Peyer's patch (tissue), 4 donors: Measurements from ENCODE around the gene RNASEH2B. TPM values are rescaled to one million over a fixed set of nuclear protein-coding genes. Genes with fewer than 3 reads are reported as not detected.

Experiments used
- DNase-seq, 3 donors: peaks; one replicate each; pipeline ENCODE4 v3.0.0-alpha.2; 2017 to 2019
- H3K27ac ChIP-seq, 4 donors: fragments of 200-600 bp; sonication (generic); one replicate each; pipeline ENCODE4 v1.5.1; 2016 to 2019
- H3K27me3 ChIP-seq, 2 donors: fragments of 200-600 bp; sonication (generic); one replicate each; pipeline ENCODE4 v1.5.1; 2019
- H3K36me3 ChIP-seq, 3 donors: fragments of 200-600 bp; sonication (generic); one replicate each; pipeline ENCODE4 v1.5.1; 2016 to 2019
- H3K4me1 ChIP-seq, 4 donors: fragments of 200-600 bp; sonication (generic); one replicate each; pipeline ENCODE4 v1.5.1; 2016 to 2019
- H3K4me3 ChIP-seq, 4 donors: fragments of 200-600 bp; sonication (generic); 1 replicate in 3 of 4; 2 replicates in 1 of 4; pipeline ENCODE4 v1.5.1; 2016 to 2019; ENCODE audit warnings: mild to moderate bottlenecking in 1 of 4
- H3K9me3 ChIP-seq, 4 donors: fragments of 200-600 bp; sonication (generic); one replicate each; pipeline ENCODE4 v1.5.1; 2016 to 2019; ENCODE audit warnings: mild to moderate bottlenecking in 1 of 4
- POLR2A ChIP-seq, 2 donors: fragments of 450-650 bp; IDR thresholded peaks; one replicate each; pipeline ENCODE4 v1.5.1; 2017; ENCODE audit warnings: antibody characterized with exemption in 2 of 2, mild to moderate bottlenecking in 2 of 2, moderate library complexity in 2 of 2
- total RNA-seq, 4 donors: library from RNA; depleted of rRNA; stranded (reverse); fragments of >200 nt; gene quantifications; one replicate each; pipeline ENCODE4 v1.1.0, GENCODE V29; 2016
- TF ChIP-seq, protein P1 (sequence below), 6 experiments: fragments of 450-650 bp in 4 of 6; fragments of 200-600 bp in 2 of 6; sonication (generic) in 1 of 6; IDR thresholded peaks; one replicate each; pipeline ENCODE4 v1.5.1; 2017 to 2019; ENCODE audit warnings: antibody characterized with exemption in 6 of 6, mild to moderate bottlenecking in 3 of 6, moderate library complexity in 1 of 6

Gene RNASEH2B, protein sequence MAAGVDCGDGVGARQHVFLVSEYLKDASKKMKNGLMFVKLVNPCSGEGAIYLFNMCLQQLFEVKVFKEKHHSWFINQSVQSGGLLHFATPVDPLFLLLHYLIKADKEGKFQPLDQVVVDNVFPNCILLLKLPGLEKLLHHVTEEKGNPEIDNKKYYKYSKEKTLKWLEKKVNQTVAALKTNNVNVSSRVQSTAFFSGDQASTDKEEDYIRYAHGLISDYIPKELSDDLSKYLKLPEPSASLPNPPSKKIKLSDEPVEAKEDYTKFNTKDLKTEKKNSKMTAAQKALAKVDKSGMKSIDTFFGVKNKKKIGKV
- 10 to 100 TPM; 20.0 to 88.3 (median 28.2) TPM for total RNA-seq

DNA sequence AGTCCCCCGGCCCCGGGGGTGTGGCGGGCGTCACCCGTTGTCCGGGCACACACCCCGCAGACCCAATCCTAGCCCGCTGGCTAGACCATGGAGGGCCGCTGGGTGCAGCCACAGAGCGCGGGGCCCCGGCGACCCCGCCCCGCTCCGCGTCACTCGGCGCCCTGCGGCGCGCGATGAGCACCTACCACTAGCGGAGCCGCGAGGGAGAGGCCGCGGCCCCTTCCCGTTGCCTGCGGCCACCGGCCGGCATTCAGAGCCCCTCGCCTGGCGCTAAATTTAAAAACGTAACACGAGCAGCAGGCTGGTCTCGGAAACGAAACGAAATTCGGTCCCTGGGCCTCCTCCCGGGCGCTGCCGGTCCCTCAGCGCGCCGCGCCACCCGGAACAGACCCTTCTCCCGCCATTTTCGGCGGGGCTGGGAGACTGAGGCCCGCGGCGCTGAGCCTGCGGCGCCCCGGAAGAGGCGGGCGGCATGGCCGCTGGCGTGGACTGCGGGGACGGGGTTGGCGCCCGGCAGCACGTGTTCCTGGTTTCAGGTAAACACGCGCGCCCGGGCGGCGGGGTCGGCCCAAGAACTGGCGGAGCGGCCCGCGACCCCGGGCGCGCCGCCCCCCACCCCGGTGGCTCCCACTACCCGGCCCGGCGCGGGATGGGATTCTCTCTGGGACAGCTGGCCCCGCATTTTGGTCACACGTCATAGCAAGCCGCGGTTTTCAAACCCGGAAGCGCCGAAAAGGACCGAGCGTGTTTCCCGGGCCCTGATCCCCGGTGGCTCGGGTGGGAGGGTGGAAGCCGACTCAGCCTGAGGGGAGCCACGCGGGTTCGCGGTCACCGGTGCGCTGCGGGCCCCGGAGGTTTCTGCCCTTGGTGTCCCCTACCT lies at the start of gene RNASEH2B:
TSS of gene RNASEH2B (plus strand) at position 187 of the 880 bp plus-strand sequence. CDS start at position 473, 286 bp downstream.
- TF ChIP-seq POLR2A (IDR thresholded peaks at IDR 0.05) = peak; percentile 34 to 45
- TF ChIP-seq, protein P1, sequence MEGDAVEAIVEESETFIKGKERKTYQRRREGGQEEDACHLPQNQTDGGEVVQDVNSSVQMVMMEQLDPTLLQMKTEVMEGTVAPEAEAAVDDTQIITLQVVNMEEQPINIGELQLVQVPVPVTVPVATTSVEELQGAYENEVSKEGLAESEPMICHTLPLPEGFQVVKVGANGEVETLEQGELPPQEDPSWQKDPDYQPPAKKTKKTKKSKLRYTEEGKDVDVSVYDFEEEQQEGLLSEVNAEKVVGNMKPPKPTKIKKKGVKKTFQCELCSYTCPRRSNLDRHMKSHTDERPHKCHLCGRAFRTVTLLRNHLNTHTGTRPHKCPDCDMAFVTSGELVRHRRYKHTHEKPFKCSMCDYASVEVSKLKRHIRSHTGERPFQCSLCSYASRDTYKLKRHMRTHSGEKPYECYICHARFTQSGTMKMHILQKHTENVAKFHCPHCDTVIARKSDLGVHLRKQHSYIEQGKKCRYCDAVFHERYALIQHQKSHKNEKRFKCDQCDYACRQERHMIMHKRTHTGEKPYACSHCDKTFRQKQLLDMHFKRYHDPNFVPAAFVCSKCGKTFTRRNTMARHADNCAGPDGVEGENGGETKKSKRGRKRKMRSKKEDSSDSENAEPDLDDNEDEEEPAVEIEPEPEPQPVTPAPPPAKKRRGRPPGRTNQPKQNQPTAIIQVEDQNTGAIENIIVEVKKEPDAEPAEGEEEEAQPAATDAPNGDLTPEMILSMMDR (IDR thresholded peaks at IDR 0.05) = peak in 2 of 6 experiments; percentile 1 to 8
- peak within 1 kb of the TSS; percentile 82 to 90 (median 87) for H3K4me3 ChIP-seq
- no peaks in the 10 kb centered on the region for H3K36me3 ChIP-seq
- H3K27me3 ChIP-seq = no peaks in the 10 kb centered on the region
- peak within 1 kb of the TSS; percentile 92 to 99 (median 95) for H3K27ac ChIP-seq
- H3K9me3 ChIP-seq = no peaks in the 10 kb centered on the region
- peaks cover 0 to 13% (median 1%) of the 10 kb centered on the region in 4 donors for H3K4me1 ChIP-seq
- peak; percentile 71 to 84 (median 83) for DNase-seq

DNA sequence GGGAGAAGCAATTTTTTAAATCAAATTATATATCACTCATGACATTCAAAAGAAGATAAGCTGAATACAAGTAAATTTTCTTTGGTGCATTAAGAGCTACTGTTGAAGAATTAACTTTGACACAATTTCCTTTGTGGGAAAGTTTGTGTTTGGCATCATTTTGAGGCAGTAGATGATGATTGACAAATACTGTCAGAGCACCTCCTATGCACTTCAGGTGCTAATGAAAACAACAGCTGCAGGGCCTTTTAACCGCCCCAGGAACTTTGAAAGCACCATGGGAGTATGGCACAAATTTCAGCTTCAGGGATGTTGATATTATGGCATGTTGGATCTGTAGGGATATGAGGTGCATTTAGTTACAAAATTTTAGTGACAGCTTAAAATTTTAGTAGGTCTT lies 45.1 kb upstream of the RNASEH2B start:
- Histone ChIP-seq H3K4me3 (no peak overlapping the region), H3K27ac (no peak overlapping the region), H3K9me3 (no peaks in the 10 kb centered on the region), H3K27me3 (no peaks in the 10 kb centered on the region), H3K4me1 (no peaks in the 10 kb centered on the region), H3K36me3 (no peaks in the 10 kb centered on the region)
- TF ChIP-seq, protein P1 (IDR thresholded peaks at IDR 0.05) = no peak
- no peak for TF ChIP-seq POLR2A (IDR thresholded peaks at IDR 0.05)
- DNase-seq = no peak

DNA sequence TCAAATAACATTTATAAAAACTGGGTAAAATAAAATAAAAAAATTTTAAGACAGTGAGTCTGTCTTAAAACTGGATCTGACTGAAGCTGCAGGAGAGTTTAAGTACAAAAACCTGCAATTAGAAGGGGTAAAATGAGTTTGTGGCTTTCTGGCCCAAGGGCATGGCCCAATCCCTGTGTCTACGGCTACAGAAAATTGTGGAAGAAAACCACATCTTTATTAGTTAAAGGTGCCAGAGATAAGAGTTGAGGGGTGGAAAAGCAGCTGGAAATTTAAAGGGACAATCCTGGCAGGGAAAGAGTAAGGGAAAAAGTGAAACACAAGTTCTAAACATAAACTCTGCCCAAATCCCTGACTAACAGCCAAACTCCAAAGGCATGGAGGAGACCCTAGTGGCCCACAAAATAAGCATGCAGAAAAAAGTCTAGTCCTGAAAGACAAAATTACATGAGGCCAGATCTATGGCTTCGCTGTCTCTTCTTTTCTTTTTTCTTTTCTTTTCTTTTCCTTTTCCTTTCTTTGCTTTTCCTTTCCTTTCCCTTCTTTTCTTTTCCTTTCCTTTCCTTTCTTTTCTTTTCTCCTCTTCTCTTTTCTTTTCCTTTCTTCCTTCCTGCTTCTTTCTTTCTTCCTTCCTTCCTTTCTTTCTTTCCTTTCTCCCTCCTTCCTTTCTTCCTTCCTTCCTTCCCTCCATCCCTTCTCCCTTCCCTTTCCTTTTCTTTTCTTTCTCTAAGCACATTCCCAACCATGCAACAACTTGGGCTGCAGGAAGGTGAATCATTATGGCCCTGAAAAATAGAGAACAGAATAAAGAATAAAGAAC lies 42.6 kb upstream of the RNASEH2B start:
- Histone ChIP-seq H3K4me3 (no peak overlapping the region), H3K27me3 (no peaks in the 10 kb centered on the region), H3K27ac (no peak overlapping the region), H3K9me3 (no peaks in the 10 kb centered on the region), H3K4me1 (no peaks in the 10 kb centered on the region), H3K36me3 (no peaks in the 10 kb centered on the region)
- DNase-seq = no peak
- TF ChIP-seq POLR2A (IDR thresholded peaks at IDR 0.05) = no peak
- TF ChIP-seq, protein P1 (IDR thresholded peaks at IDR 0.05) = no peak

DNA sequence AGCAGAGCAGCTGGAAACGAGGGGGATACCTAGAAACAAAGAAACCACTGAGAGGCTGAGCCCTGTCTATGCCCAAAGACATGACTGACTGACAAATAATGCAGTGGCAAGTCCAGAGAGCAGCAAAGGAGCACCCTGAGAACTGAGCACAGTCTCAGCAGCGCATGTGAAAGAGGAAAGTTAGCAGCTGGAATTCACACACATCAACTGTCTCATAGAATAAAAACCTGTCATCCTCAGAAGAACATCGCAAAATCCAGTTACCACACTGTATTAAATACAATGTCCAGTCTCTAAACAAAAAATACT lies 42.0 kb upstream of the RNASEH2B start:
- Histone ChIP-seq H3K36me3 (no peaks in the 10 kb centered on the region), H3K4me3 (no peak overlapping the region), H3K9me3 (no peaks in the 10 kb centered on the region), H3K4me1 (no peaks in the 10 kb centered on the region), H3K27me3 (no peaks in the 10 kb centered on the region), H3K27ac (no peak overlapping the region)
- DNase-seq = no peak
- TF ChIP-seq, protein P1 (IDR thresholded peaks at IDR 0.05) = no peak
- TF ChIP-seq POLR2A (IDR thresholded peaks at IDR 0.05) = no peak

DNA sequence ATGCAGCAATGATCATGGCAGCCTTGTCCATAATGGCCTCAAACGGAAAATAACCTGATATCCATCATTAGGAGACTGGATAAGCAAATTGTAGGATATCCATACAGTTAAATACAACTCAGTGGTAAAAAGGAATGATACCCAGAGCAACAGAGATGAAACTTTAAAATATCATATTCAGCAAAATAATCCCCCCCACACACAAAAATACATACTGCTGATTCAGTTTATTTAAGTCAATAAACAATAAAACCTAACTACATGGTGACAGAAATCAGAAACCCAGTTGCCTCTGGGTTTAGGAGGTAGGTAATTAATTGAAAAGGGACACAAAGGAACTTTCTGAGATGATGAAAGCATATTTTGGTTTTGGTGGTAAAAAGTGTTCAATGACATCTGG lies 38.2 kb upstream of the RNASEH2B start:
- Histone ChIP-seq H3K27ac (no peak overlapping the region), H3K4me1 (no peaks in the 10 kb centered on the region), H3K27me3 (no peaks in the 10 kb centered on the region), H3K9me3 (no peaks in the 10 kb centered on the region), H3K4me3 (no peak overlapping the region), H3K36me3 (no peaks in the 10 kb centered on the region)
- DNase-seq = no peak
- TF ChIP-seq, protein P1 (IDR thresholded peaks at IDR 0.05) = no peak
- no peak for TF ChIP-seq POLR2A (IDR thresholded peaks at IDR 0.05)
